ENCODE measurements around the gene EEA1. TPM values are rescaled to one million over a fixed set of nuclear protein-coding genes. Genes with fewer than 3 reads are reported as not detected.

EEA1 gene
- total and polyA plus RNA-seq, 2 donors (not counting 1 experiment from before 2014, with no cell fraction given), result 25.6 to 46.4 TPM

DNA sequence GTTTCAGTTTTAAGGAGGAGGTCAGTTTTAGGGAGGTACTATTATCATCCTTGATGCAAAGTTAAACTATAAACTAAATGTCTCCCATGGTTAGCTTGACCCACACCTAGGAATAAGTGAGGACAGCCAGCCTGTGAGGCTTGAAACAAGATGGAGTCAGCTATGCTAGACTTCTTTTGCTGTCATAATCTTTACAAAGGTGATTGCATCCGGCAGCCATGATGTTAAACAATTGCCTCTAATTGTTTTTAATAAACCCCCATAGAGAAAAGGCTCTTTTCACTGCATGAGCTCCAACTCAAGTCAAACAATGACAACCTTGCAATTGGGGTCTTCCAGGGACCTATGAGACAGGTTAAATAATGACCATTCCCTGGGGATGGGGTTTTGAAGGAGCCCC is 45.7 kb upstream of the EEA1 start:
- Histone ChIP-seq H3K4me2 (ENCODE audit: extremely low read depth, insufficient read depth, low read length) (no peak overlapping the region), H2AFZ (ENCODE audit: low read length) (no peak overlapping the region), H3K79me2 (ENCODE audit: control insufficient read depth, insufficient read depth, low read length) (no peaks in the 10 kb centered on the region), H3K9me3 (ENCODE audit: control insufficient read depth, insufficient read depth, low read depth, low read length) (no peaks in the 10 kb centered on the region), H3K9ac (ENCODE audit: insufficient read depth, low read length) (no peak overlapping the region), H3K36me3 (ENCODE audit: control insufficient read depth, insufficient read depth, low read length) (no peaks in the 10 kb centered on the region), H4K20me1 (ENCODE audit: control insufficient read depth, extremely low read depth, insufficient read depth, low read length) (no peaks in the 10 kb centered on the region), H3K4me3 (replicated peaks in 1 of 4; ENCODE audit: control extremely low read depth in 1 of 4, insufficient read depth in 1 of 4, low read depth in 3 of 4, low read length in 4 of 4) (no peak overlapping the region), H3K27me3 (ENCODE audit: control insufficient read depth, insufficient read depth, low read length) (no peaks in the 10 kb centered on the region), H3K27ac (ENCODE audit: insufficient read depth, low read length) (no peak overlapping the region), H3K4me1 (ENCODE audit: control insufficient read depth, extremely low read depth, insufficient read depth, low read length) (peaks cover 11% of the 10 kb centered on the region)
- no peak for DNase-seq (ENCODE audit: low read depth in 2 of 2)
- no peak for TF ChIP-seq EZH2 (IDR thresholded peaks at IDR 0.05; ENCODE audit: low read length, missing control alignments)
- TF ChIP-seq, protein P1, sequence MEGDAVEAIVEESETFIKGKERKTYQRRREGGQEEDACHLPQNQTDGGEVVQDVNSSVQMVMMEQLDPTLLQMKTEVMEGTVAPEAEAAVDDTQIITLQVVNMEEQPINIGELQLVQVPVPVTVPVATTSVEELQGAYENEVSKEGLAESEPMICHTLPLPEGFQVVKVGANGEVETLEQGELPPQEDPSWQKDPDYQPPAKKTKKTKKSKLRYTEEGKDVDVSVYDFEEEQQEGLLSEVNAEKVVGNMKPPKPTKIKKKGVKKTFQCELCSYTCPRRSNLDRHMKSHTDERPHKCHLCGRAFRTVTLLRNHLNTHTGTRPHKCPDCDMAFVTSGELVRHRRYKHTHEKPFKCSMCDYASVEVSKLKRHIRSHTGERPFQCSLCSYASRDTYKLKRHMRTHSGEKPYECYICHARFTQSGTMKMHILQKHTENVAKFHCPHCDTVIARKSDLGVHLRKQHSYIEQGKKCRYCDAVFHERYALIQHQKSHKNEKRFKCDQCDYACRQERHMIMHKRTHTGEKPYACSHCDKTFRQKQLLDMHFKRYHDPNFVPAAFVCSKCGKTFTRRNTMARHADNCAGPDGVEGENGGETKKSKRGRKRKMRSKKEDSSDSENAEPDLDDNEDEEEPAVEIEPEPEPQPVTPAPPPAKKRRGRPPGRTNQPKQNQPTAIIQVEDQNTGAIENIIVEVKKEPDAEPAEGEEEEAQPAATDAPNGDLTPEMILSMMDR (conservative IDR thresholded peaks at IDR 0.05 in 1 of 2, IDR thresholded peaks at IDR 0.05 in 1 of 2; ENCODE audit: low read depth in 1 of 2, low read length in 2 of 2), result no peak

DNA sequence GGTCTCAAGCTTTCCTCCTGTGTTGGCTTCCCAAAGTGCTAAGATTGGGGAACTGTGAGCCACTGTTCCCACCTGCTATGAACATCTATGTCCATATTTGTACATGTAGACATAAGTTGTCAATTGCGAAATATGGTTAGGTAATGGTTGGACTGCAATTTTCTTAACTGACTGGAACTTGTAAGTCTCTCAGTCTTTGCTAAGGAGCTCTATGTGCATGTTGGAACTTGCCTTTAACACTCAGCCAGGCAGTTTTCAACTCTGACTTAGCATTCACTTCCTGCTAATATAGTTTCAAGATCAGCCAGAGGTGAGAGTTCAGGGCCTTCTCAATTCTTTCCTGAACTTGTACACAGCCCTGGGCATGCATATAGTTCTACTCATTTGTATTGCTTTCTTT is 44.5 kb upstream of the EEA1 start:
- H3K4me1 ChIP-seq (ENCODE audit: control insufficient read depth, extremely low read depth, insufficient read depth, low read length), result peaks cover 16% of the 10 kb centered on the region
- no peak overlapping the region for H2AFZ ChIP-seq (ENCODE audit: low read length)
- peak; percentile 79 to 94 for DNase-seq (ENCODE audit: low read depth in 2 of 2)
- H3K36me3 ChIP-seq (ENCODE audit: control insufficient read depth, insufficient read depth, low read length), result no peaks in the 10 kb centered on the region
- no peak overlapping the region for H3K4me2 ChIP-seq (ENCODE audit: extremely low read depth, insufficient read depth, low read length)
- H3K9me3 ChIP-seq (ENCODE audit: control insufficient read depth, insufficient read depth, low read depth, low read length), result no peaks in the 10 kb centered on the region
- H3K27me3 ChIP-seq (ENCODE audit: control insufficient read depth, insufficient read depth, low read length), result no peaks in the 10 kb centered on the region
- TF ChIP-seq, protein P1 (conservative IDR thresholded peaks at IDR 0.05 in 1 of 2, IDR thresholded peaks at IDR 0.05 in 1 of 2; ENCODE audit: low read depth in 1 of 2, low read length in 2 of 2), result no peak
- no peak for TF ChIP-seq EZH2 (IDR thresholded peaks at IDR 0.05; ENCODE audit: low read length, missing control alignments)
- no peak overlapping the region for H3K9ac ChIP-seq (ENCODE audit: insufficient read depth, low read length)
- H3K79me2 ChIP-seq (ENCODE audit: control insufficient read depth, insufficient read depth, low read length), result no peaks in the 10 kb centered on the region
- H3K27ac ChIP-seq (ENCODE audit: insufficient read depth, low read length), result no peak overlapping the region
- no peak overlapping the region for H3K4me3 ChIP-seq (replicated peaks in 1 of 4; ENCODE audit: control extremely low read depth in 1 of 4, insufficient read depth in 1 of 4, low read depth in 3 of 4, low read length in 4 of 4)
- no peaks in the 10 kb centered on the region for H4K20me1 ChIP-seq (ENCODE audit: control insufficient read depth, extremely low read depth, insufficient read depth, low read length)

DNA sequence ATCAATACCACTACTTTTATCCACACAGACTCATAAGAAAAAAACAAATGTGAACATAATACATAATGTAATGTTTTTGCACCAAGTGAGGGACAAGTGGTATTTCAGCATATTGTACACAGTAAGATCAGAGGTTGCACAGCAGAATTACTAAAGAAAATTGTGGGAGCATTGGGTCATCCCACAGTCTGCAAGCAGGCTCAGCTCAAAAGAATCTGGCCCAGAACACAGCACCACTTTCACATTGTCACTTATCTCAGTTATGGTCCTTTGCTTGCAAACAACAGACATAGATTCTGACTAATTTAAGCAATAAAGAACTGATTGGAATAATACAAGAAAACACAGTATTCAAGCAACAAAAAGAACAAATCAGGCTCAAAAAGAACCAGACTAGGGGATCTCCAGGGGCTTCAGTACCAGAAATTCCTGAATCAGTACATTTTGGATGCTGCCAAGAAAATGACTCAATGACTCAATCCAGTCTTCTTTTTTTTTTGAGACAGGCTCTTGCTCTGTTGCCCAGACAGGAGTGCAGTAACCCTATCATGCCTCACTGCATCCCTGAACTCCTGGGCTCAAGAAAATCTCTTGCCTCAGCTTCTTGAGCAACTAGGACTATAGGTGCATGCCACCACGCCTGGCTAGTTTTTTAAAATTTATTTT is 42.9 kb upstream of the EEA1 start:
- Histone ChIP-seq H3K9ac (ENCODE audit: insufficient read depth, low read length) (no peak overlapping the region), H3K27ac (ENCODE audit: insufficient read depth, low read length) (peak overlapping the region; percentile 47), H3K27me3 (ENCODE audit: control insufficient read depth, insufficient read depth, low read length) (no peaks in the 10 kb centered on the region), H3K36me3 (ENCODE audit: control insufficient read depth, insufficient read depth, low read length) (no peaks in the 10 kb centered on the region), H2AFZ (ENCODE audit: low read length) (no peak overlapping the region), H3K9me3 (ENCODE audit: control insufficient read depth, insufficient read depth, low read depth, low read length) (no peaks in the 10 kb centered on the region), H4K20me1 (ENCODE audit: control insufficient read depth, extremely low read depth, insufficient read depth, low read length) (no peaks in the 10 kb centered on the region), H3K79me2 (ENCODE audit: control insufficient read depth, insufficient read depth, low read length) (no peaks in the 10 kb centered on the region), H3K4me1 (ENCODE audit: control insufficient read depth, extremely low read depth, insufficient read depth, low read length) (peaks cover 17% of the 10 kb centered on the region), H3K4me3 (replicated peaks in 1 of 4; ENCODE audit: control extremely low read depth in 1 of 4, insufficient read depth in 1 of 4, low read depth in 3 of 4, low read length in 4 of 4) (no peak overlapping the region), H3K4me2 (ENCODE audit: extremely low read depth, insufficient read depth, low read length) (peak overlapping the region; percentile 53)
- TF ChIP-seq, protein P1 (conservative IDR thresholded peaks at IDR 0.05 in 1 of 2, IDR thresholded peaks at IDR 0.05 in 1 of 2; ENCODE audit: low read depth in 1 of 2, low read length in 2 of 2), result no peak
- TF ChIP-seq EZH2 (IDR thresholded peaks at IDR 0.05; ENCODE audit: low read length, missing control alignments), result no peak
- DNase-seq (ENCODE audit: low read depth in 2 of 2), result peak; percentile 87 to 93
